Body of pancreas (tissue), 4 donors: ENCODE data around the gene PNPLA2.

Experiments
- CTCF ChIP-seq, 7 experiments: fragments of 450-650 bp in 4 of 7; fragments of 200-600 bp in 3 of 7; sonication (generic) in 3 of 7; IDR thresholded peaks; one replicate each; pipeline ENCODE4 v1.5.1; 2016 to 2019; ENCODE audit warnings: antibody characterized with exemption in 7 of 7
- POLR2A ChIP-seq, 3 donors: fragments of 450-650 bp; IDR thresholded peaks; one replicate each; pipeline ENCODE4 v1.6.1; 2016; ENCODE audit warnings: antibody characterized with exemption in 3 of 3, mild to moderate bottlenecking in 2 of 3

DNA sequence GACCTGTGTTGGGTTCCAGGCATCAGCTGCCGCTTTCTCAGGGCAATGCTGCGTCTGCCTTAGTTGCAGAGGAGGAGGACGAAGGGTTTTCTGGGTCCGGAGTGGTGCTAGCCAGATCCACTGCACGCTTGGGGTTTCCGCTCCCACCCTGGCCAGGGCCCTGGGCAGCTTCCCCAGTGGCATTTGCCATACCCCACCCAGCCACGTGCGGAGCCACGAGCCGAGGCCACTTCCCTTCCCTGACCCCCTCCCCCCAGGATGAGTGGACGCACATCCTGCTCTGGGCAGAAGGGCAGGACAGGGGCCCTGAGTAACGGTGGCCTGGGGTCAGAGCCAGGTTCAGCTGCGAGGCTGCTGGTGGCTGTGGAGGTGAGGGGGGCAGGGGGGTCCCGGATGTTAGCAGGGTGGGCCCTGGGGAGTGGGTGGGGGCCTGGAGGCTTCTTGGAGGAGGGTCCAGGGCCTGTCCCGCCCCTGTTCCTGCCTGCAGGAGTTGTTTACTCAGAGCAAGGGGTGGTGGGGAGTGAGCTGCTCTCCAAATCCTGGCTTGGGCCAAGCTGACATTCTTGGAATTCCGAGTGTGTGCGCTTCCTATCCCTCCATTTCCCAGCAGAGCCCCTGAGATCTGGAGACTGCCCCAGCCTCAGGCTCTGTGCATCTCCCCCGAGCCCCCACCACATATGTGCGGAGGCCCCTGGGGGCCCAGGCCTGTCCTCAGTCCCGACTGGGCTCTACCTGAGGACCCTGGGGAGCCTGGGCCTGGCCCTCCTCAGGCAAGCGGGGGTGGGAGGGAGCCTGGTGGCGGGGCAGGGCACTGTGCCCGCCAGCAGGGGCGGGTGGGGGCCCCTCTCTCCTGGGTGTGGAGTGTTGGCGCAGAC, 25.3 kb downstream of the PNPLA2 start:
- peak in 1 of 7 experiments; percentile 16 for TF ChIP-seq CTCF (IDR thresholded peaks at IDR 0.05)
- peak; percentile 7 to 62 (median 52) for TF ChIP-seq POLR2A (IDR thresholded peaks at IDR 0.05)
